GM12878 (cell line): ENCODE results near the gene ZFP36. TPM values are rescaled to one million over a fixed set of nuclear protein-coding genes. Genes with fewer than 3 reads are reported as not detected.

Experiments used
- BCL3 ChIP-seq: IDR thresholded peaks from 2 replicates; pipeline ENCODE4 v1.6.1; 2011; ENCODE audit warnings: borderline replicate concordance, low read depth, mild to moderate bottlenecking, moderate library complexity, low read length; ENCODE audit not compliant: insufficient read depth, poor library complexity, severe bottlenecking
- CUX1 ChIP-seq: IDR thresholded peaks from 2 replicates; pipeline ENCODE4 v1.6.1; 2012; ENCODE audit warnings: improper control_type of control experiment, low read depth, low read length; ENCODE audit not compliant: insufficient replicate concordance
- GABPA ChIP-seq: IDR thresholded peaks from 2 replicates; pipeline ENCODE4 v1.6.1; 2014; ENCODE audit warnings: antibody characterized with exemption, low read depth, mild to moderate bottlenecking, inconsistent platforms
- MEF2B ChIP-seq: fragments of 450-650 bp; IDR thresholded peaks from 2 replicates; pipeline ENCODE4 v1.6.1; 2018; ENCODE audit warnings: mild to moderate bottlenecking, moderate library complexity; ENCODE audit not compliant: partially characterized antibody, poor library complexity, severe bottlenecking
- NFYB ChIP-seq: IDR thresholded peaks from 2 replicates; pipeline ENCODE4 v1.6.1; 2011; ENCODE audit warnings: low read depth, mild to moderate bottlenecking, low read length, improper control_type of control experiment, moderate library complexity; ENCODE audit not compliant: insufficient read depth
- RFX5 ChIP-seq: IDR thresholded peaks from 2 replicates; pipeline ENCODE4 v1.6.1; 2011; ENCODE audit warnings: low read depth, low read length, improper control_type of control experiment
- SMAD1 ChIP-seq: fragments of 450-650 bp; IDR thresholded peaks from 2 replicates; pipeline ENCODE4 v1.6.1; 2018; ENCODE audit warnings: mild to moderate bottlenecking, low read depth; ENCODE audit not compliant: partially characterized antibody
- SMARCA5 ChIP-seq: fragments of 450-650 bp; IDR thresholded peaks from 2 replicates; pipeline ENCODE4 v1.6.1; 2017; ENCODE audit warnings: mild to moderate bottlenecking
- polyA plus RNA-seq, 11 experiments: library from polyadenylated mRNA; depleted of rRNA in 4 of 11; unstranded in 6 of 11; stranded (reverse) in 5 of 11; fragments of >200 nt; fragmentation: Nextera tagmentation in 4 of 11; fragmentation: Illumina TruSeq in 1 of 11; extraction: Ambion mirVana in 4 of 11; extraction: Trizol in 1 of 11; gene quantifications; 1 replicate in 1 of 11; 2 replicates in 10 of 11; pipeline versions ENCODE4 v1.2.1 to v1.2.3, GENCODE V29; 2011 to 2016; ENCODE audit warnings: inconsistent platforms in 2 of 11, missing spikeins in 2 of 11, low read depth in 1 of 11
- total RNA-seq, 4 experiments: library from RNA; depleted of rRNA in 3 of 4; stranded (reverse); fragments of >200 nt in 3 of 4; fragmentation: Illumina TruSeq in 1 of 4; extraction: Trizol in 1 of 4; gene quantifications; 2 replicates each; pipeline versions ENCODE4 v1.2.1 to v1.2.3, GENCODE V29; 2013 to 2021

The ZFP36 gene
- total and polyA plus RNA-seq, 10 of the 15 experiments (the other 5 are each of a cell fraction or from before 2014, with no cell fraction given) = 5.3 to 55.0 (median 18.1) TPM

GRCh38 chr19:39412100-39412866, 5.6 kb downstream of the ZFP36 start, which contains the start of gene PLEKHG2 (continued):
- TF ChIP-seq SMAD1 = no peak
- no peak for TF ChIP-seq CUX1
- peak; percentile 77 for TF ChIP-seq NFYB
- peak; percentile 97 for TF ChIP-seq SMARCA5
- TF ChIP-seq MEF2B = peak; percentile 42
- TF ChIP-seq BCL3 = peak; percentile 25
- TF ChIP-seq RFX5 = no peak; the same call in 1 of the 2 replicates
- no peak for TF ChIP-seq GABPA
